Endothelial cell of umbilical vein (primary cell): ENCODE data around the gene ALDH2. TPM values are rescaled to one million over a fixed set of nuclear protein-coding genes. Genes with fewer than 3 reads are reported as not detected.

Experiments used
- BruUV-seq: library from RNA; stranded (reverse); fragments of 400-500 nt; replicated peaks from 2 replicates; lab custom pipeline; 2021; lab: Mats Ljungman, UMichigan
- CTCF ChIA-PET: fragments of 300-600, 350-600 bp; sonication (Branson Sonifier 250); formaldehyde crosslinking; loops from one replicate; lab custom pipeline; 2021; ENCODE audit warnings: antibody characterized with exemption, inconsistent platforms; lab: Charles Lee
- POLR2A ChIA-PET: fragments of 300-600, 350-600 bp; sonication (Branson Sonifier 250); formaldehyde crosslinking; loops from one replicate; lab custom pipeline; 2021; ENCODE audit warnings: antibody characterized with exemption, inconsistent platforms; lab: Charles Lee
- DNase-seq: peaks from one replicate; pipeline ENCODE4 v3.0.0-alpha.2; 2011; ENCODE audit warnings: low read depth, low spot score
- FAIRE-seq: peaks from 2 replicates; lab custom pipeline; 2011; peaks lifted over from hg19 to GRCh38; lab: Jason Lieb, UNC
- H2AFZ ChIP-seq: 2 replicates; pipeline ENCODE4 v1.6.0; 2012; ENCODE audit warnings: low read depth, low read length, control low read depth, inconsistent platforms
- H3K27ac ChIP-seq: 2 replicates; pipeline ENCODE4 v1.5.1; 2011; ENCODE audit warnings: low read depth, mild to moderate bottlenecking, control low read depth, low read length, moderate library complexity; ENCODE audit not compliant: insufficient read depth
- H3K27me3 ChIP-seq, 2 experiments: 2 replicates each; pipeline versions ENCODE4 v1.6.0 to v1.6.1; 2011; ENCODE audit warnings: low read length in 2 of 2, mixed read lengths in 1 of 2; ENCODE audit not compliant: control insufficient read depth in 2 of 2, insufficient read depth in 2 of 2
- H3K36me3 ChIP-seq, 2 experiments: 2 replicates in 1 of 2; 3 replicates in 1 of 2; pipeline ENCODE4 v1.5.1; 2011; ENCODE audit warnings: low read length in 2 of 2, mild to moderate bottlenecking in 1 of 2, moderate library complexity in 1 of 2; ENCODE audit not compliant: control insufficient read depth in 2 of 2, insufficient read depth in 2 of 2; ENCODE audit errors: extremely low read depth in 1 of 2
- H3K4me1 ChIP-seq: 3 replicates; pipeline ENCODE4 v1.5.1; 2011; ENCODE audit warnings: mild to moderate bottlenecking, low read length; ENCODE audit not compliant: control insufficient read depth, insufficient read depth; ENCODE audit errors: extremely low read depth
- H3K4me2 ChIP-seq: 2 replicates; pipeline ENCODE4 v1.6.1; 2011; ENCODE audit warnings: low read length, control low read depth, mixed read lengths; ENCODE audit not compliant: insufficient read depth
- H3K4me3 ChIP-seq, 3 experiments: fragments of 200-600 bp in 1 of 3; sonication (generic), shearing (Covaris generic) in 1 of 3; replicated peaks in 1 of 3; 2 replicates each; pipeline ENCODE4 v1.5.1; 2011 to 2016; ENCODE audit warnings: control low read depth in 3 of 3, low read length in 3 of 3, mild to moderate bottlenecking in 2 of 3, inconsistent platforms in 1 of 3, low read depth in 1 of 3, moderate library complexity in 1 of 3; ENCODE audit not compliant: insufficient read depth in 1 of 3
- H3K79me2 ChIP-seq: 2 replicates; pipeline ENCODE4 v1.6.0; 2012; ENCODE audit warnings: low read length, inconsistent platforms; ENCODE audit not compliant: control insufficient read depth, insufficient read depth
- H3K9ac ChIP-seq: replicated peaks from 2 replicates; pipeline ENCODE3; 2011; ENCODE audit warnings: low read length, control low read depth; ENCODE audit not compliant: insufficient read depth; ENCODE audit errors: extremely low read depth
- H3K9me1 ChIP-seq: replicated peaks from 3 replicates; pipeline ENCODE4 v1.6.0; 2011; ENCODE audit warnings: mild to moderate bottlenecking, low read length; ENCODE audit not compliant: control insufficient read depth, insufficient read depth; ENCODE audit errors: extremely low read depth
- H3K9me3 ChIP-seq: replicated peaks from 2 replicates; pipeline ENCODE4 v1.5.1; 2012; ENCODE audit warnings: low read length, inconsistent platforms; ENCODE audit not compliant: control insufficient read depth, insufficient read depth
- H4K20me1 ChIP-seq: replicated peaks from 2 replicates; pipeline ENCODE3; 2011; ENCODE audit warnings: mild to moderate bottlenecking, low read length; ENCODE audit not compliant: control insufficient read depth, insufficient read depth; ENCODE audit errors: extremely low read depth
- EZH2 ChIP-seq: IDR thresholded peaks from 2 replicates; pipeline ENCODE4 v1.6.1; 2012; ENCODE audit warnings: borderline replicate concordance, low read depth, mild to moderate bottlenecking, moderate library complexity, low read length, inconsistent platforms; ENCODE audit not compliant: severe bottlenecking
- FOS ChIP-seq: IDR thresholded peaks from 2 replicates; pipeline ENCODE4 v1.6.1; 2011; ENCODE audit warnings: mild to moderate bottlenecking, low read length, moderate library complexity, borderline replicate concordance; ENCODE audit not compliant: insufficient read depth
- GATA2 ChIP-seq: IDR thresholded peaks from 2 replicates; pipeline ENCODE4 v1.7.0; 2011; ENCODE audit warnings: low read depth, mild to moderate bottlenecking, moderate library complexity, mixed read lengths, low read length; ENCODE audit not compliant: insufficient read length, insufficient read depth
- JUN ChIP-seq: IDR thresholded peaks from 2 replicates; pipeline ENCODE4 v1.6.1; 2011; ENCODE audit warnings: borderline replicate concordance, low read depth; ENCODE audit not compliant: insufficient read length, insufficient read depth
- MYC ChIP-seq: IDR thresholded peaks from one replicate; pipeline ENCODE4 v1.6.1; 2011; ENCODE audit warnings: mild to moderate bottlenecking, low read depth, low read length
- POLR2A ChIP-seq: IDR thresholded peaks from 2 replicates; pipeline ENCODE4 v1.6.1; 2012; ENCODE audit warnings: low read depth, mild to moderate bottlenecking, control low read depth, low read length
- POLR2AphosphoS5 ChIP-seq: IDR thresholded peaks from 2 replicates; pipeline ENCODE4 v1.6.1; 2012; ENCODE audit warnings: low read depth, mild to moderate bottlenecking, control low read depth, low read length, moderate library complexity; ENCODE audit not compliant: insufficient read depth
- dilution Hi-C: fragments of 300-500 bp; cut with MboI; formaldehyde crosslinking; loops from one replicate; pipeline ENCODE4 v1.15.0; 2019; ENCODE audit warnings: low sequenced_read_pairs; ENCODE audit not compliant: extremely low pct_ligation_motif_present
- intact Hi-C: fragments of 100-400 bp; cut with micrococcal nuclease; formaldehyde crosslinking; loops from one replicate; pipeline ENCODE4 v1.10.0; 2022
- polyA plus RNA-seq, 4 experiments: library from polyadenylated mRNA; depleted of rRNA in 3 of 4; stranded (reverse) in 3 of 4; unstranded in 1 of 4; fragments of >200 nt; gene quantifications; 2 replicates each; pipeline versions ENCODE4 v1.2.1 to v1.2.3, GENCODE V29; 2011 to 2012; ENCODE audit warnings: missing spikeins in 1 of 4
- total RNA-seq: library from RNA; stranded (reverse); gene quantifications from 2 replicates; pipeline ENCODE4 v1.2.3, GENCODE V29; 2021
- TF ChIP-seq, protein P1 (sequence below): IDR thresholded peaks from 2 replicates; pipeline ENCODE4 v1.6.1; 2011; ENCODE audit not compliant: insufficient read depth, insufficient read length
- TF ChIP-seq, protein P2 (sequence below), 2 donors: IDR thresholded peaks; 1 replicate in 1 of 2; 2 replicates in 1 of 2; pipeline ENCODE4 v1.5.1; 2011; ENCODE audit warnings: low read length in 2 of 2, mild to moderate bottlenecking in 2 of 2, moderate library complexity in 2 of 2, control low read depth in 1 of 2, inconsistent platforms in 1 of 2, low read depth in 1 of 2; ENCODE audit not compliant: insufficient read depth in 1 of 2; ENCODE audit errors: extremely low read depth in 1 of 2

The ALDH2 gene
- total and polyA plus RNA-seq, 2 donors (not counting 3 experiments of a cell fraction or from before 2014, with no cell fraction given), result 69.5 to 86.5 TPM

DNA sequence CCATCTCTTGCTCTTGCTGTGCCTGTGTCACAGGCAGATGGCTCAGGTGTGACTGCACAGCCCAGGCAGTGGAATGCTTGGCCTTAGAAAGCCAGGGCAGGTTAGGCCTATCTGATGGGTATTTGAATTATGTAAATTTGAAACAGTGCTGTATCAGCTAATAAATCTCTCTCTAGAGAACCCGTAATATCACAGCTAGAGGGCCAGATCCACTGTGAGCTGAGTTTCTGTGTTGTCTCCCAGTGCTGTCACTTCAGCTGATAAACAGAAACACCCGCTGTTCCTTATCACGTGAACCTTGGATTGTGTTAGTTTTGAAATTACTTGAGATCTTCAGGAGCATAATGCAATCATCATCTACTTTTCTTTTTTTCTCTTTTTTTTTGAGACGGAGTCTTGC is 21.5 kb upstream of the ALDH2 start:
- Histone ChIP-seq H3K27ac (no peak overlapping the region), H3K4me2 (no peak overlapping the region), H3K79me2 (no peaks in the 10 kb centered on the region), H2AFZ (no peak overlapping the region), H3K9me1 (no peaks in the 10 kb centered on the region), H3K36me3 (peaks cover 0 to 5% of the 10 kb centered on the region in 2 experiments), H3K9me3 (no peaks in the 10 kb centered on the region), H3K27me3 (no peaks in the 10 kb centered on the region), H4K20me1 (no peaks in the 10 kb centered on the region), H3K9ac (no peak overlapping the region), H3K4me1 (peaks cover 38% of the 10 kb centered on the region), H3K4me3 (no peak overlapping the region)
- no peak for DNase-seq
- TF ChIP-seq, protein P1, sequence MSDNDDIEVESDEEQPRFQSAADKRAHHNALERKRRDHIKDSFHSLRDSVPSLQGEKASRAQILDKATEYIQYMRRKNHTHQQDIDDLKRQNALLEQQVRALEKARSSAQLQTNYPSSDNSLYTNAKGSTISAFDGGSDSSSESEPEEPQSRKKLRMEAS, result no peak
- no peak for TF ChIP-seq POLR2AphosphoS5
- no peak for TF ChIP-seq JUN
- TF ChIP-seq POLR2A, result no peak
- TF ChIP-seq, protein P2, sequence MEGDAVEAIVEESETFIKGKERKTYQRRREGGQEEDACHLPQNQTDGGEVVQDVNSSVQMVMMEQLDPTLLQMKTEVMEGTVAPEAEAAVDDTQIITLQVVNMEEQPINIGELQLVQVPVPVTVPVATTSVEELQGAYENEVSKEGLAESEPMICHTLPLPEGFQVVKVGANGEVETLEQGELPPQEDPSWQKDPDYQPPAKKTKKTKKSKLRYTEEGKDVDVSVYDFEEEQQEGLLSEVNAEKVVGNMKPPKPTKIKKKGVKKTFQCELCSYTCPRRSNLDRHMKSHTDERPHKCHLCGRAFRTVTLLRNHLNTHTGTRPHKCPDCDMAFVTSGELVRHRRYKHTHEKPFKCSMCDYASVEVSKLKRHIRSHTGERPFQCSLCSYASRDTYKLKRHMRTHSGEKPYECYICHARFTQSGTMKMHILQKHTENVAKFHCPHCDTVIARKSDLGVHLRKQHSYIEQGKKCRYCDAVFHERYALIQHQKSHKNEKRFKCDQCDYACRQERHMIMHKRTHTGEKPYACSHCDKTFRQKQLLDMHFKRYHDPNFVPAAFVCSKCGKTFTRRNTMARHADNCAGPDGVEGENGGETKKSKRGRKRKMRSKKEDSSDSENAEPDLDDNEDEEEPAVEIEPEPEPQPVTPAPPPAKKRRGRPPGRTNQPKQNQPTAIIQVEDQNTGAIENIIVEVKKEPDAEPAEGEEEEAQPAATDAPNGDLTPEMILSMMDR (IDR thresholded peaks at IDR 0.05; ENCODE audit: extremely low read depth in 1 of 2, insufficient read depth in 1 of 2, low read depth in 1 of 2, low read length in 2 of 2), result no peak
- no peak for TF ChIP-seq FOS
- no peak for TF ChIP-seq MYC
- no peak for TF ChIP-seq GATA2
- TF ChIP-seq EZH2, result no peak
- CTCF ChIA-PET, result interaction anchor here (0.9 to 2.0 kb wide), 3 partner anchors 17 to 68 kb away, joined by 3 to 8 read pairs (median 5); no protein-coding TSS in a partner anchor
- intact Hi-C loops, result no loop called here
- dilution Hi-C loops, result no loop called here
- no peak for FAIRE-seq
- BruUV-seq, result no TSS peak
- POLR2A ChIA-PET, result no interaction called here
